8988T (cell line): ENCODE measurements around the gene EFCAB3.
"Not testable (repeated sequence)": the region's sequence is repeated elsewhere in the genome, so short reads cannot be mapped to it uniquely, and the experiment has no call there.

Source experiments
- DNase-seq: peaks from one replicate; pipeline ENCODE4 v3.0.0; 2011

Gene EFCAB3

DNA sequence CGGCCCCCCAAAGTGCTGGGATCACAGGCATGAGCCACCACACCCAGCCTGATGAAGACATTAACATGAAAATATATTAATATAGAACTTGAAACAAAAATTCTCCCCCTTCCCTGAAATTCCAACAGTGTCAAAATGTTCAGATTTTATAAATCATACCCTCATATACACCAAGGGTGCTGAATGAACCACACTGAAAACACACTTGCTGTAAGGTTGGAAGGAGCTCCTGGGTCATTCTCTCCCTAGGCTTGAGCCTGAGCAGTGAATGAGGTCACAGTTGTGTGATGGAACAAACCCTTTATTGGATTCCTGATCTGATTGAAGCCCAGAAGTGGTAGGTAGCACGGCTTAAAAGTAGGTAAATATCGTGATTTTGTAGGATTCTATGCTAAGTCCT, at the start of gene EFCAB3:
EFCAB3 (plus strand) TSS at position 301 of the 400 bp plus-strand sequence. CDS start 2,427 bp downstream, outside the sequence.
- DNase-seq = no peak

DNA sequence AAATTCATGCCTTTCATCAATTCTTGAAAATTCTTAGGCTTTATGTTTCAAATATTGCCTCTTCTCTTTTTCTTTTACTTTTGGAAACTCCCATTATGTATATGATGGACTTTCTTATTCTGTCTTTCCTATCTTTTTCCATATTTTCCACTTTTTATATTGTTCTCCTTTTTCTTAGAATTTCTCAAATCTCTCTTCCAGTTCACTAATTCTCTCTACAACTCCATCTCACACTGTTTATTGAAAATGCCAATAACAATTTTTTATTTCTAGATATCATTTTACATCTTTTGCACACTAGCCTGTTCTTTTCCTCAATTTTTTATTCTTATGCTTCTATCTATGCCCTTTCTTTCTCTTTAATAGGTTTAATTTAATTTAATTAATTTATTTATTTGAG, 43.8 kb upstream of the EFCAB3 start:
- no peak for DNase-seq

DNA sequence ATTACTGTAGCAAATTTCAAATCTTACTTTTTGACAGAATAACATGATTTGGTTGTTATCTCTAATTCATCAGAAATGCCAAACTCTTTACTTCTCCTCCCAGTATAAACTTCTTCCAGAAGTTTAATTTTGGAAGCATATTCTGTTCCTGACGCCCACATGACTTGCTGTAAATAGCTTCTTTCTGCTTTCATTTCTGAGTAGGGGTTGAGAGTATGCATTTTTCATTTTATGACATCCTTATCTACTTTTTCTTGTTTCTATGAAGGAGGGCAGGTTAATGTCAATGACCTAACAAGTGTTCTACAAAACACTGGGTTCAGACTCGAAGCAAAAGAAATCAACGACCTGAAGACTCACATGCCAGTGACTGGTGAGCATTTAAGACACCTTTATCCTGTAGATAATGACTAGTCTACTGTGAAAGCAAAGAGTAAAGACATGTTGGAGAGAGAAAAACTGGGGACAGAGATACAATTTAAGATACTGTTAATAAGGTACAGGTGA, 36.5 kb upstream of the EFCAB3 start:
- no peak for DNase-seq

DNA sequence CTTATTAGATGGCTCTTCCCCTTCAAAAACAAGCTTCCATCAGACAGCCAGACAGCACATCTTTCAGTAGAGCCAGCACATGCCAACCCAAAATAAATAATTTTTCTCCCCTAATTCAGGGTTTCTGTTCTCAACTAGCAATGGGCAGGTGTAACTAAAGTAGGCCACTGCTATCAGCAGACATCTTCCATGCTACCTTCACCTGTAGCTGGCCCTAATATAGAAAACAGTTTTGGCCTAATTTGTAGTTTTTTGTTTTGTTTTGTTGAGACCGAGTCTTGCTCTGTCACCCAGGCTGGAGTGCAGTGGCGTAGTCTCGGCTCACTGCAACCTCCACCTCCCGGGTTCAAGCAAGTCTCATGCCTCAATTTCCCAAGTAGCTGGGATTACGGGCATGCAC, 29.2 kb upstream of the EFCAB3 start:
- DNase-seq = no peak

DNA sequence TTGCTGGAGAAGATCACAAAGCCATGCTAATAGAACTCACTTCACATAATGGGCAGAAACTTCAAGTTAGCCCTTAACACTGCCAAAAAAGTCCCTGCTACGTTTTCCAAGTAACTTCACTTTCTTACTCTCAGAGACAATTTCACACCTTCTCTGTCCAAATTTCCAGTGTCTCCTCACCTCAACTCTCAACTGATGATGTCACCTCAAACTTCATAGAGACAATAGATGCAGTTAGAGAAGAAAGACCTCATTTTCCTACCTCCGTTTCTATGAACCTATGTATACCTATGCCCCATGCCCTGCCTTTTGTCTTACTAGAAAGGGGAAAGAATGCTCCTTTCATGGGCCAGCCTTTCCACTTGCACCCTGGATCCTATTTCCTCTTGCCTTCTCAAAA, 14.2 kb upstream of the EFCAB3 start:
- no peak for DNase-seq

DNA sequence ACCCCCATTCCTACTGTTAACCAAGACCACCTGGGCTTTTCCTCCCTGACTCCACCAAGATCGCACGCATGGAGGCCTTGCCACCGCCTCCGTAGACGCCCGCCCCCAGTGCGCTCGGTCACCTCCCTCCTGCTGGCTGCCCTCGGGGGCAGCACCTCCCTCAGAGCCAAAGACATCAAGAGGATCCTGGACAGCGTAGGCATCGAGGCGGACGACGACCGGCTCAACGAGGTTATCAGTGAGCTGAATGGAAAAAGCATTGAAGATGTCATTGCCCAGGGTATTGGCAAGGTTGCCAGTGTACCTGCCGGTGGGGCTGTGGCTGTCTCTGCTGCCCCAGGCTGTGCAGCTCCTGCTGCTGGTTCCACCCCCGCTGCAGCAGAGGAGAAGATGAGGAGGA, 1.2 kb downstream of the EFCAB3 start:
- no peak for DNase-seq

DNA sequence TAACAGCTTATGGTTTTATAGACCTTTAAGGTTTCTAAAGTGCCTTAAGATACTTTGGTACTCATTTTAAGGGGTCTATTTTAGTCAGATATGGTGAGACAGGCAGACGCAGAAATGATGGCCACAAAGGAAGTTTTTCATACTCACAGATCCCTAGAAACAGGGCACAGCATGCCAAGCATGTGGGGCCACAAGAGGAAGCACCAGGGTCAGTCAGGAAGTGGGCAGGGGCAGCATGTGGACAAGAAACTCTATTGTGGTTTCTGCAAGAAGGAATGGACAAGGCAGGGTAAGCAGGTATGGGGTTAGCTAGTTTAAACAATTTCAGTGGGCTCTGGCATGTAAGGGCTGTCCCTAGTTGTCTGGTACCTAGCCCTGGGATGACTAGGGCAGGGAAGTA, 8.5 kb downstream of the EFCAB3 start:
- no peak for DNase-seq

DNA sequence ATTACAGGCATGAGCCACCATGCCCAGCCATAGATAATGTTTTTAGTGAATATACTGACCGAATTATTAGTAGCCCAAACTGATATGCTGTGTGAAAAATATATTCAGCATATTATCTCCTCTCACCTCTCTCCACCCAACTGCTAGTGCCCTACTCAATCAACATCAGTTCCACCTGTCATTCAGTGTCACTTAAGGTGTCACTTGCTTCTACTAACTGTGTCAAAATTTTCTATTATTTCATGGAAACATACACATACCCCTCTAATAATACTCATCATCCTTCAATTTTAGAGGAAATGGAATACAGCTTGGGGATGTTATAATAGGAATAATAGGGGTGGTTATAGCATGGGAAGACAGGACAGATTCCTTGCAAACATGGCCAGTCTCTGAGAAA, 12.6 kb downstream of the EFCAB3 start:
- DNase-seq = no peak

DNA sequence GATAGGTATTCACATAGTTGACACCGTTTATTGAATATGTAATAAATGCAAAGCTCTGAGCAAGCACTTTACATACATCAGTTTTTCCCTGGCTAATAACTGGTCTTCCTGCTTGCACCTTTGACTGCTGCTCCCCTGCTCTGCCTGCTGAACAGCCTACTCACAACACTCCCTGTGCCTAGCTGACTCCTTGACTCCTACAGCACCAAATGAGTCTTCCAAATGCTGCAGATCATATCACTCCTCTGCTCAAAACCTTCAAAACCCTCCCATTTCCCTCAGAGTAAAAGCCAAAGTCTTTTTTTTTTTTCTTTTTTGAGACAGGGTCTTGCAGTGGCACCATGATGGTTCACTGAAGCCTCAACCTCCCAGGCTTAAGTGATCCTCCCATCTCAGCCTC, 18.5 kb downstream of the EFCAB3 start:
- no peak for DNase-seq

DNA sequence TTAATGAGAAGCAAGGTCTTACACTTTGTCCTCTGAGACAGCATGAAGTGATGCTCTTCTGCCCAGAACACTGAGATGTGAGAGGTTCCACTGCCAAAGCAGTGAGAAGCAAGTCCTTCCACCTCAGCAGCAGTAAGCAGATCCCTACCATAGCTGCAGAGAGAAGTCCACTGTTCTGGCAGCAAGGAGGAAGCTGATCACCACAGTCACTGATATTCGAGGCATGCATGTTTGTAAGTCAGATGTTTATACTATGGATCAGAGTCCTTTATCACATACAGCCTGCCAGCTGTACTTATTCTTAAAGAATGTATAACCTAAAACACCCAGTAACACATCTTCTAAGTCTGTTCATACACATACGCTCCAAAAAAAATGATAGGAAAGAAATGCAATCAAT, 25.1 kb downstream of the EFCAB3 start:
- DNase-seq = no peak

DNA sequence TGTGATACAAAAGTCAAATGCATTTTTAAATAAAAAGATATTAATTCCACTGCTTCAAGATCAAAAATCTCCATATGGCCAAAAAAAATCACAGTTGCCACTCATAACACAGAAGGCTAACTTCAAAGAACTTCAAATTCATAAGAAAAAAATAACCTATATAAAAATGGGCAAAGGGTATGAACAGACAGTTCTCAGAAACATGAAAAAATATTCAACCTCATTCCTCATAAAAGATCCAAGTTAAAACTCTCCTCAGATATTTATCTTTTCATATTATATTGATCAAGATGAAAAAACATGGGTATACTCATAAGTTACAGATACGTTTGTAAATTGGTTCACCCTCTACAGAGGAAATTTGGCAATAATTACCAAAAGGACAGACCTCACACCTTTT, 32.7 kb downstream of the EFCAB3 start:
- not testable (repeated sequence) for DNase-seq

DNA sequence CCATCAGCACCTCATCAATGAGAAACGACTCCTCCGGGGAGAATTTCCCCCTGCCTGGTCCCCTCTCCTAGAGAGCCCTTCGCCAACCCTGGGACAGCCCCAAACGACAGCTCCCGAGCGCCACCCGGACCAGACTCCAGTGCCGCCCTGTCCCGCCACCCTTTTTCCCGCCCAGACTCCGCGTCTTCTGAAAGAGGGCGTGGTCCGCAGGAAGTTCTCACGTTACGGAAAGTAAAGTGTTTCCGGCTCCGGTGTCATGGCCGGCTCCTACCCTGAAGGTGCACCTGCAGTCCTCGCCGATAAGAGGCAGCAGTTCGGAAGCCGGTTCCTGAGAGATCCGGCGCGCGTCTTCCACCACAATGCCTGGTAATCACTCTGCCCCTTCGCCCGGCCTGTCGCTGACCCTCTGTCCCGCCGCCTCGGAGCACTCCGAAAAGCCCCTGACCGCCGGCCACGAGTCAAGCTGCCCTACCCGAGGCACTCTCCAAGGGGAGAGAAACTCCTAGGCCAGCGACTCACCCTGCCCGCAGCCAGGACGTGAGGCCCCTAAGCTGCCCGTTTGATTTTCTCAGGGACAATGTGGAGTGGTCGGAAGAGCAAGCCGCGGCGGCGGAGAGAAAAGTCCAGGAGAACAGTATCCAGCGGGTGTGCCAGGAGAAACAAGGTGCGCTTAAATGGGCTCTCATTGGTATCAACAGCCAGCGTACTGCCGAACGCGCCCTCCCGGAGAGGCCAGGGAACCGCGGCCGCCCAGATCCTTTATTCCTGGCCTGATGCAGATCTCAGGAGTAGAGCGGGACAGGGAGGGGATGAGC, 43.5 kb downstream of the EFCAB3 start, which contains the start of gene METTL2A:
METTL2A (plus strand) TSS at position 251 of the 815 bp plus-strand sequence; CDS start at position 257, 6 bp downstream.
- DNase-seq = not testable (repeated sequence)

DNA sequence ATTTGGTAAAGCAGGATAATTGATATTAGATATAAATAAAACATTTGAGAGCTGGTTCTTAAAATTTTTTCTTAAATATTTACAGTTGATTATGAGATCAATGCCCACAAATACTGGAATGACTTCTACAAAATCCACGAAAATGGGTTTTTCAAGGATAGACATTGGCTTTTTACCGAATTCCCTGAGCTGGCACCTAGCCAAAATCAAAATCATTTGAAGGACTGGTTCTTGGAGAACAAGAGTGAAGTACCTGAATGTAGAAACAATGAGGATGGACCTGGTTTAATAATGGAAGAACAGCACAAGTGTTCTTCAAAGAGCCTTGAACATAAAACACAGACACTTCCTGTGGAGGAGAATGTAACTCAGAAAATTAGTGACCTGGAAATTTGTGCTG, 45.9 kb downstream of the EFCAB3 start:
- DNase-seq = not testable (repeated sequence)

DNA sequence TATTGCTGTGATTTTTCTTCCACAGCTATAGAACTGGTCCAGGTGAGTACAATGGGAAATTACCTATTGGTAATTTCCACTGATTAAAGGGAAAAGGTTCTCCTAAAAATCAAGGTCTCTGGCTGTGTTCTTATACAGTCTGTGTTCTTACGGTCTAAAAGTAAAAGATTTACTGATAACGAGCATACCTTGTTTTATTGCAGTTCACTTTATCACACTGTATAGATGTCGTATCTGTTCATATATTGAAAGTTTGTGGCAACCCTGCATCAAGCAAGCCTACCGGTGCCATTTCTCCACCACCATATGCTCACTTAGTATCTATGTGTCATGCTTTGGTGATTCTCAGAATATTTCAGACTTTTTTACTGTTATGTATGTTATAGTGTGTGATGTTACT, 54.9 kb downstream of the EFCAB3 start:
- not testable (repeated sequence) for DNase-seq

DNA sequence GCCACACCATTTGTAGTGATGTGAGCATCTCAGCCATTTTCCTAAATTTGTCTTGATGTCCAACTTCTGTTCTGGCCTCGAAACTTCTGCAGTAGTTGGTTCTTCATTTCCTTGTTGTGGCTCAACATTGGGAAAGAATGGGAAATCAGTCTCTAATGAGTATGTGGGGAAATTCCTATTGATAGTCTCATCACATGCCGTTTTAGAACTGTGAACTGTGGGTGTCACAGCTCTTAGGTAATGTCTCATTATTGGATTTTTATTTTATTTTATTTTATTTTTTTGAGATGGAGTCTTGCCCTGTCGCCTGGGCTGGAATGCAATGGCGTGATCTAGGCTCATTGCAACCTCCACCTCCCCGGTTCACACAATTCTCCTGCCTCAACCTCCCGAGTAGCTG, 60.8 kb downstream of the EFCAB3 start:
- DNase-seq = not testable (repeated sequence)

DNA sequence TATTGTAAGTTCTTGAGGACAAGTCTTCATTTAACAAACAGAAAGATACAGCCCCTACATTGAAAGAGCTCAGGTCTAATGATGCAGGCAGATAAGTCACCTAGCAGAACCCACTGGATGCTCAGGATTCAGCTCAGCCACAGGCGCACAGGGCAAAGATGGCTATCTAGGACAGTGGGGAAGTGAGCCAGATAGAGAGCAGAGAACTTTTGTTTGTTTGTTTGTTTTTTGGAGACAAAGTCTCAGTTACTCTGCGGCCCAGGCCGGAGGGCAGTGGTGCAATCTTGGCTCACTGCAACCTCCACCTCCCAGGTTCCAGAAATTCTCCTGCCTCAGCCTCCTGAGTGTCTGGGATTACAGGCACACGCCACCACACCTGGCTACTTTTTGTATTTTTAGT, 63.7 kb downstream of the EFCAB3 start:
- no peak for DNase-seq

DNA sequence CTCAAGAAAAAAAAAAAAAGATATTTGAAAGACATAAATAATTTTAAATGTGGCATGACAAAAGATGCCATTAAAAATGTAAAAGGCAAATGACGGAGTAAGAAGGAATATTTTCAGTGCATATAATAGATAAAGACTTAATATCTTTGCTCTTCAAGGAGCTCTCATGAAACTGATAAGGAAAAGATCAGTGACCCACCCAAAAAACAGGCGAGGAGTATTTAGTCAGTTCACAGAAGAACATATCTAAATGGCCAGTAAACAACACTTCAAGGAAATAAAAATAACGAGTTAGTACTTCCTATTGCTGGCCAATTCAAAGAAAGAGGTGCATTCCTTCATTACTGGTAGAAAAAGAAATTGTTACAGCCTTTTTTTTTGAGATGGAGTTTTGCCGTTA, 65.4 kb downstream of the EFCAB3 start:
- DNase-seq = not testable (repeated sequence)

DNA sequence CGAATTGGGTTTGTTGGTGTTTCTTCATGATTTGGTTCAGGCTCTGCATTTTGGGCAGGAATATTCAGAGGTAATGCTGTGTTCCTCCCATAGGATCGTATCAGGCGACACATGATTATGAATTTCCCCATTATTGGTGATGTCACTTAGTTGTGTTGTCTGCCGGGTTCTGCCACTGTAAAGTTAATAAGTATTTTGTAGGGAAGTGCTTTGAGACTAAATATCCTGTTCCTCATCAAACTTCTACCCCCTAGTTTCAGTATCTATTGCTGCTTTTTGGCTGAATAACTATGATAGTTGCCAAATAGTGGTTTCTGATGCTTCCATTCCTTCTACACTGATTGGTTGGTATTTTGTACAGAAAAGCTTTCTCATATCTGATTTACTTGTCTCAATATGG, 71.8 kb downstream of the EFCAB3 start:
- DNase-seq = not testable (repeated sequence)

DNA sequence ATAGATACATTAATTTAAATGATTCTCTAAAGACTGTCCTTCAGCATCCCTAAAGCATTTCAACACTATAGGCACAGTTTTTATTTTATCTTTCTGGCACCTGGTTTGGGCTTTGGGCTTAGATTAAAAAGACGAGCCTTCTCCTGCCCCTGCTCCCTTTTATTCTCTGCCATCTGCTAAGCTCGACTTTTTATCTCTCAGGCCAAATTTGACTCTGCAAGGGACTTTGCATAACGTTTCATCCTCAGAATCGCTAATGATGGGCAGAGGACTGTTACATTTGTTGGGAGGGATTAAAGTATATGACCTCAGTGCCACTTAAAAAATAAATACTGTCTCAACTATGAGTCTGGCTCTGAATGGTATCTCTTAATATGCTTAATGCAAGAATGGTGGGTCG, 72.7 kb downstream of the EFCAB3 start:
- DNase-seq = not testable (repeated sequence)

DNA sequence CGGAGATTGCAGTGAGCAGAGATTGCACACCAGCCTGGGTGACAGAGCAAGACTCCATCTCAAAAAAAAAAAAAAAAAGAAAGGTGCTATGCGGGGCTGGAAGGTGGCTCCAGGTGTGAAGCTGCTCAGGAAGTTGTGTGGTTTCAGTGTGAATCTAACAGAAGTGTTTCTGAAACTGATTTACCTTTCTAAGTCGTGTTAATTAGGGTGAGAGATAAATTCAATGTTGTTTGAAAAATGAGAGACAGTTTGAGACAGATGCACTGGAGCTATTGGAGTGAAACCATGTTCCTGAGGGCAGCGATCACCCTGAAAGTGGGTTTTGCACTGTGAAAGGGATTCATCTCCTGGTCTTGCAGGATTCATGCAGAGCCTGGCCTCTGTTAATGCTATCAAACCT, 73.3 kb downstream of the EFCAB3 start:
- not testable (repeated sequence) for DNase-seq

DNA sequence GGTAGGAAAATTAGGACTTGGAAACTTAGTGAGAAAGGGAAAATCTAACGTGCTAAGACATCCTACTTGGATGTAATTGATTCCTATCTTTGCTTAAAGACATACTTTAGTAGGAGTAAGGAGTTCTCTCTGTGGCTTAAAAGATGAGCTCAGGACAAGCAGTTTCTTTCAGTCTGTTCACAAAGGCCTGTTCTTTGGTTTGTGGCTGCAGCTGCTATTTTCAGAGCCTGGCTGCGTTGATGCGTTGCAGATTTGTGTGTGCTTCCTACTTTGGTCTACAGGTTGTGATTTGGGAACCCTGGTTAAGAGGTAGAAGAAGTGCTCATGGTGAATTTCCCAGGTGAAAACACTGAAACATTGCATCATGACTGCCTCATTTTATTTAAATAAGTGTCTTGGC, 73.8 kb downstream of the EFCAB3 start:
- not testable (repeated sequence) for DNase-seq

DNA sequence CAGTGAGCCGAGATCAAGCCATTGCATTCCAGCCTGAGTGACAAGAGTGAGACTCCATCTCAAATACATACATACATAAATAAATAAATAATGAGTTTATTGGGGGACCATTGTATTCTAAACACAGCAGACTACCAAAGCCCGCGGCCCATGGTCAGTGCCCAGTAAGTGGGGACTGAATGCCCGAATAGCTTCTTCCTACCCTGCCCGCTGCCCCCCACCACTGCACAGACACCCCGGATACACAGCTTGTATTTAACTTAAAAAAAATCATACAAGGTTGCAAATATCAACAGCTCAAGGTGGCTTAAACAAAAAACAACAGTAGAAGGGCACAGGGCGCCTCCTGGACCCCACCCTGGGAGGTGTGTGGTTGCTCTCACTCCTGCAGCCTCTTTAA, 75.7 kb downstream of the EFCAB3 start:
- DNase-seq = no peak

DNA sequence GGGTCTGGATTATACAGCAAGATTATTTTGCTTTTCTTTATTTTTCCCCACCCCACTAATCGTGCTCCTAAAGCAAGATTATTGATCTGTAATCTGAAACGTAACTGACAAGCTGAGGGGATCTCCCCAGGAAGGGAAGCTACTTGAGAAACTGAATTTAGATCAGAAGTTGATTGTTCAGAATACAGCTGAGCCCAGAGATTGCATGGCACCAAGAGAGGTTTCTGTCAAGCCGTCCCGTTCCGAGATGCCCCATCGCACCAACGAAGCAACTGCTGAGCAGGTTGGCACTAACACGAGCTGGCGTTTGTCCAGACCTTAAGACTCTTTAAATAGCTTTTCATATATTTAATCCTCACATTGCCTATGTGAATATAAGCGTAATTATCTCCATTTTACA, 78.1 kb downstream of the EFCAB3 start:
- DNase-seq = not testable (repeated sequence)

DNA sequence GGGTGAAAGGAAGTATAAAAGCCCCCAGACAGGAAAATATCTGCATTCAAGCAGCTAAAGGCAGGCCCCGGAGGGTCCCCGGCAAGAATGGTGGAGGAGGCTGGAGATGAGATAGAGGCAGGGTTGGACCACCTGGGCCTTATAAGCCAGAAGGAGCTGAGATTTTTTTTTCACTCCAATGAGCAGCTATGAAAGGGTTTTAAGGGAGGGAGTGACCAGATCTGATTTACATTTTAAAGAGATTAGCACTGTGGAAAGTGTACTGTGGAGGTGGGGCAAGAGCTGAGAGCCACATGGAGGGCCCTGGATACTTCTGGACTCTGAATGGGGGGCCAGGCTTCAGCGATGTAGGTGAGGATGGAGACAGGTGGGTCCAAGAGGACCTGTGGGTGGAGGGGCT, 84.1 kb downstream of the EFCAB3 start:
- not testable (repeated sequence) for DNase-seq

DNA sequence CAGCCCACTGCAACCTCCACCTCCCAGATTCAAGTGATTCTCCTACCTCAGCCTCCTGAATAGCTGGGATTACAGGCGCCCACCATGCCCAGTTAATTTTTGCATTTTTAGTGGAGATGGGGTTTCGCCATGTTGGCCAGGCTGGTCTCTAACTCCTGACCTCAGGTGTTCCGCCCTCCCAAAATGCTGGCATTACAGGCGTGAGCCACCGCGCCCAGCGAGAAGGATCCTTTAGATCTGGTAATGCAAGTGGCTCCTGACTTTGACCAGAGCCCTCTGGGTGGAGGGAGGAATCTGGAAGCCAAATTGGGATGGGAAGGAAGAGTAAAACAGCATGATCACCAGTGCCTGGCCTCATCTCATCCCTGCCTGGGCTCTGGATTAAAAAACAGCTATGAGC, 84.9 kb downstream of the EFCAB3 start:
- not testable (repeated sequence) for DNase-seq
